ENCODE data around the gene SLC9A9. TPM values are rescaled to one million over a fixed set of nuclear protein-coding genes. Genes with fewer than 3 reads are reported as not detected.

Gene SLC9A9
- total RNA-seq, 1 experiment from 2014 or later = 1.4 TPM

GRCh38 chr3:143839980-143840379 is 8.3 kb downstream of the SLC9A9 start:
- ChIA-PET POLR2A (ENCODE audit: low non-redundant PET) (no interaction called here), CTCF (no interaction called here)
- Histone ChIP-seq H3K27me3 (replicated peaks; ENCODE audit: insufficient read depth, low read depth, low read length, poor library complexity) (no peaks in the 10 kb centered on the region), H3K4me3 (ENCODE audit: low read depth, low read length, poor library complexity, severe bottlenecking) (no peak overlapping the region), H3K36me3 (ENCODE audit: insufficient read depth, low read length, poor library complexity, severe bottlenecking) (no peaks in the 10 kb centered on the region), H3K9me3 (ENCODE audit: low read depth, low read length, poor library complexity, severe bottlenecking) (no peaks in the 10 kb centered on the region), H3K27ac (ENCODE audit: low read depth, low read length, poor library complexity, severe bottlenecking) (no peak overlapping the region), H3K4me1 (ENCODE audit: insufficient read depth, low read length, poor library complexity, severe bottlenecking) (no peaks in the 10 kb centered on the region)
- intact Hi-C loops (cut with micrococcal nuclease; ENCODE audit: unreplicated experiment) = no loop called here
- no peak for DNase-seq (ENCODE audit: low spot score)
- no peak for TF ChIP-seq EZH2 (IDR thresholded peaks at IDR 0.05; ENCODE audit: borderline replicate concordance, low read depth, low read length, poor library complexity, severe bottlenecking)
- TF ChIP-seq CTCF (conservative IDR thresholded peaks at IDR 0.05; ENCODE audit: low read depth, low read length) = no peak
- BruUV-seq (replicated peaks) = no TSS peak

- CTCF ChIA-PET = no interaction called here
Observed at GRCh38 chr3:143837076-143837475, 11.2 kb downstream of the SLC9A9 start.

GRCh38 chr3:143835312-143835711 is 13.0 kb downstream of the SLC9A9 start:
- Histone ChIP-seq H3K27ac (ENCODE audit: low read depth, low read length, poor library complexity, severe bottlenecking) (no peak overlapping the region), H3K4me1 (ENCODE audit: insufficient read depth, low read length, poor library complexity, severe bottlenecking) (no peaks in the 10 kb centered on the region), H3K36me3 (ENCODE audit: insufficient read depth, low read length, poor library complexity, severe bottlenecking) (no peaks in the 10 kb centered on the region), H3K9me3 (ENCODE audit: low read depth, low read length, poor library complexity, severe bottlenecking) (no peaks in the 10 kb centered on the region), H3K27me3 (replicated peaks; ENCODE audit: insufficient read depth, low read depth, low read length, poor library complexity) (no peaks in the 10 kb centered on the region), H3K4me3 (ENCODE audit: low read depth, low read length, poor library complexity, severe bottlenecking) (no peak overlapping the region)
- BruUV-seq (replicated peaks) = no TSS peak
- POLR2A ChIA-PET (ENCODE audit: low non-redundant PET) = no interaction called here
- DNase-seq (ENCODE audit: low spot score) = no peak
- no peak for TF ChIP-seq CTCF (conservative IDR thresholded peaks at IDR 0.05; ENCODE audit: low read depth, low read length)
- TF ChIP-seq EZH2 (IDR thresholded peaks at IDR 0.05; ENCODE audit: borderline replicate concordance, low read depth, low read length, poor library complexity, severe bottlenecking) = no peak
- intact Hi-C loops (cut with micrococcal nuclease; ENCODE audit: unreplicated experiment) = no loop called here
- CTCF ChIA-PET = no interaction called here

More at GRCh38 chr3:143837076-143837475, 11.2 kb downstream of the SLC9A9 start:
- Histone ChIP-seq H3K27ac (ENCODE audit: low read depth, low read length, poor library complexity, severe bottlenecking) (no peak overlapping the region), H3K9me3 (ENCODE audit: low read depth, low read length, poor library complexity, severe bottlenecking) (no peaks in the 10 kb centered on the region), H3K36me3 (ENCODE audit: insufficient read depth, low read length, poor library complexity, severe bottlenecking) (no peaks in the 10 kb centered on the region), H3K4me3 (ENCODE audit: low read depth, low read length, poor library complexity, severe bottlenecking) (no peak overlapping the region), H3K4me1 (ENCODE audit: insufficient read depth, low read length, poor library complexity, severe bottlenecking) (no peaks in the 10 kb centered on the region), H3K27me3 (replicated peaks; ENCODE audit: insufficient read depth, low read depth, low read length, poor library complexity) (no peaks in the 10 kb centered on the region)
- TF ChIP-seq EZH2 (IDR thresholded peaks at IDR 0.05; ENCODE audit: borderline replicate concordance, low read depth, low read length, poor library complexity, severe bottlenecking) = no peak
- TF ChIP-seq CTCF (conservative IDR thresholded peaks at IDR 0.05; ENCODE audit: low read depth, low read length) = no peak
- intact Hi-C loops (cut with micrococcal nuclease; ENCODE audit: unreplicated experiment) = no loop called here
- no peak for DNase-seq (ENCODE audit: low spot score)
- POLR2A ChIA-PET (ENCODE audit: low non-redundant PET) = no interaction called here
- no TSS peak for BruUV-seq (replicated peaks)
